ENCODE measurements around the gene ARMC9.
"Not testable (repeated sequence)": the region's sequence is repeated elsewhere in the genome, so short reads cannot be mapped to it uniquely, and the experiment has no call there.

The ARMC9 gene

GRCh38 chr2:231198291-231199173, at the start of gene ARMC9:
ARMC9 (plus strand) TSS chr2:231198631; CDS start chr2:231206239, 7,608 bp downstream.
- peak; percentile 51 to 52 for DNase-seq

GRCh38 chr2:231152800-231153557, 45.5 kb upstream of the ARMC9 start:
- no peak for DNase-seq

GRCh38 chr2:231159306-231159705, 39.1 kb upstream of the ARMC9 start:
- no peak for DNase-seq

- DNase-seq = no peak
These were observed 37.7 kb upstream of the ARMC9 start for GRCh38 chr2:231160701-231161100.

GRCh38 chr2:231161252-231161839, 37.1 kb upstream of the ARMC9 start:
- no peak for DNase-seq

- no peak for DNase-seq
These were observed 36.5 kb upstream of the ARMC9 start for GRCh38 chr2:231161877-231162329.

- no peak for DNase-seq
These were observed 35.4 kb upstream of the ARMC9 start for GRCh38 chr2:231163011-231163410.

- DNase-seq = no peak
These were observed 34.9 kb upstream of the ARMC9 start for GRCh38 chr2:231163414-231164095.

GRCh38 chr2:231167745-231168459, 30.5 kb upstream of the ARMC9 start:
- no peak for DNase-seq

GRCh38 chr2:231168460-231169139, 29.8 kb upstream of the ARMC9 start:
- DNase-seq = no peak

- no peak for DNase-seq
These were observed 28.9 kb upstream of the ARMC9 start for GRCh38 chr2:231169488-231169887.

GRCh38 chr2:231170055-231170454, 28.4 kb upstream of the ARMC9 start:
- no peak for DNase-seq

GRCh38 chr2:231172025-231172424, 26.4 kb upstream of the ARMC9 start:
- no peak for DNase-seq

GRCh38 chr2:231174211-231174651, 24.2 kb upstream of the ARMC9 start:
- no peak for DNase-seq

- DNase-seq = no peak
These were observed 22.4 kb upstream of the ARMC9 start for GRCh38 chr2:231176066-231176465.

- no peak for DNase-seq
These were observed 21.0 kb upstream of the ARMC9 start for GRCh38 chr2:231177156-231178025.

GRCh38 chr2:231178805-231179204, 19.6 kb upstream of the ARMC9 start:
- not testable (repeated sequence) for DNase-seq

- DNase-seq = no peak
These were observed 16.4 kb upstream of the ARMC9 start for GRCh38 chr2:231181860-231182512.

GRCh38 chr2:231182513-231182899, 15.9 kb upstream of the ARMC9 start:
- no peak for DNase-seq

GRCh38 chr2:231183851-231184250, 14.6 kb upstream of the ARMC9 start:
- DNase-seq = no peak
